OCI-M1 (cell line): ENCODE results near the gene MEGF11.

Experiments
- DNase-seq: peaks from one replicate; lab custom pipeline; 2025; lab: John Stamatoyannopoulos, UW

The MEGF11 gene

GRCh38 chr15:65940618-65940909 is 313.0 kb downstream of the MEGF11 start:
- no peak for DNase-seq

- no peak for DNase-seq
Measured at GRCh38 chr15:65939901-65940617, 313.5 kb downstream of the MEGF11 start.

GRCh38 chr15:65938604-65939003 is 314.9 kb downstream of the MEGF11 start:
- DNase-seq = no peak

GRCh38 chr15:65937476-65937875 is 316.1 kb downstream of the MEGF11 start:
- DNase-seq = peak; percentile 31

GRCh38 chr15:65937054-65937453 is 316.5 kb downstream of the MEGF11 start:
- DNase-seq = no peak

- no peak for DNase-seq
Measured at GRCh38 chr15:65936282-65936681, 317.3 kb downstream of the MEGF11 start.

- no peak for DNase-seq
Measured at GRCh38 chr15:65935391-65935790, 318.2 kb downstream of the MEGF11 start.

GRCh38 chr15:65931221-65931620 is 322.3 kb downstream of the MEGF11 start:
- no peak for DNase-seq

GRCh38 chr15:65930134-65930533 is 323.4 kb downstream of the MEGF11 start:
- no peak for DNase-seq

- DNase-seq = no peak
Measured at GRCh38 chr15:65929573-65929972, 324.0 kb downstream of the MEGF11 start.

GRCh38 chr15:65927545-65927944 is 326.0 kb downstream of the MEGF11 start:
- DNase-seq = no peak

GRCh38 chr15:65926899-65927298 is 326.7 kb downstream of the MEGF11 start:
- no peak for DNase-seq

- no peak for DNase-seq
Measured at GRCh38 chr15:65926459-65926858, 327.1 kb downstream of the MEGF11 start.

- peak; percentile 29 for DNase-seq
Measured at GRCh38 chr15:65925338-65925737, 328.2 kb downstream of the MEGF11 start.

GRCh38 chr15:65924004-65924403 is 329.5 kb downstream of the MEGF11 start:
- DNase-seq = no peak

- DNase-seq = no peak
Measured at GRCh38 chr15:65923264-65923663, 330.3 kb downstream of the MEGF11 start.

- no peak for DNase-seq
Measured at GRCh38 chr15:65922621-65923020, 330.9 kb downstream of the MEGF11 start.

GRCh38 chr15:65921780-65922179 is 331.8 kb downstream of the MEGF11 start:
- DNase-seq = no peak

- no peak for DNase-seq
Measured at GRCh38 chr15:65920825-65921309, 332.7 kb downstream of the MEGF11 start.

- DNase-seq = no peak
Measured at GRCh38 chr15:65920121-65920520, 333.4 kb downstream of the MEGF11 start.

- no peak for DNase-seq
Measured at GRCh38 chr15:65919353-65919752, 334.2 kb downstream of the MEGF11 start.

GRCh38 chr15:65918945-65919344 is 334.6 kb downstream of the MEGF11 start:
- no peak for DNase-seq

GRCh38 chr15:65918357-65918920 is 335.1 kb downstream of the MEGF11 start:
- no peak for DNase-seq

GRCh38 chr15:65917936-65918335 is 335.6 kb downstream of the MEGF11 start:
- no peak for DNase-seq
